CD4-positive, alpha-beta T cell treated with Interleukin-1 beta for 1 hour (primary cell): ENCODE results near the gene ZMAT5.

Experiments used
- DNase-seq, 2 donors: peaks; one replicate each; pipeline ENCODE4 v3.0.0-alpha.2; 2020 to 2022

ZMAT5 gene

DNA sequence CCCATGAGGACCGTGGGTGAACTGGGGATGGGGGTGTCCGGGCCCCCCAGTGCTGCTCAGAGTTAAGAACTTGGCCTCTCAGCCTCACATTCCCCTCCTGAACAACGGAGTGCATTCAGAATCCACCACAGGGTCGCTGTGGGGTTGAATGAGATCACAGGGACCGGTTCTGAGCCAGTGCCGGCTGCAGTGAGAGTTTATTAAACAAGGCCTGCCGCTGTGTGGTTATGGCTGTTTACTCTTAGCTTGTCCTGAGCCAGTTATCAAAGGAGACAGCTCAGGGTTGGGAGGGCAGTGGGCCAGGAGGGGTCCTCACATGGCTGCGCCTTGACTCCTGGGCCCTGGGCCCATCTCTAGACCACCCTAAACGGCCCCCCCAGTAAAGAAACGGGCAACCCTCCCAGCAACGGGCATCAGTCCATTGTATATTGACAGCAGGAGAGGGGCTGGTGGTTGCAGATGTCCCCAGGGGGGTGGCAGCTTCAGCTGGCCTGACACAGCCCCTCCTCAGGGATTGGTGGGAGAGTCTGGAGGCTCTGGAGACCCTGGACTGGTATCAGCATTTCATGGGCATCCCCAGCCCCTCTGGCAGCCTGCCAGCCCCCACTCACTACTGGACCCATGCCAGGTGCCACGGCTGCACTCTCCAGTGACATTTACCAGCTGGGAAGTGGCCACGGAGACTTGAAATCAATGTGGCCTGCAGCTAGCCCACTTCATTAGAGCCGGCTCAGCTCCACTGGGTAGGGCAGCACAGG lies 62.1 kb downstream of the ZMAT5 start:
- no peak for DNase-seq

DNA sequence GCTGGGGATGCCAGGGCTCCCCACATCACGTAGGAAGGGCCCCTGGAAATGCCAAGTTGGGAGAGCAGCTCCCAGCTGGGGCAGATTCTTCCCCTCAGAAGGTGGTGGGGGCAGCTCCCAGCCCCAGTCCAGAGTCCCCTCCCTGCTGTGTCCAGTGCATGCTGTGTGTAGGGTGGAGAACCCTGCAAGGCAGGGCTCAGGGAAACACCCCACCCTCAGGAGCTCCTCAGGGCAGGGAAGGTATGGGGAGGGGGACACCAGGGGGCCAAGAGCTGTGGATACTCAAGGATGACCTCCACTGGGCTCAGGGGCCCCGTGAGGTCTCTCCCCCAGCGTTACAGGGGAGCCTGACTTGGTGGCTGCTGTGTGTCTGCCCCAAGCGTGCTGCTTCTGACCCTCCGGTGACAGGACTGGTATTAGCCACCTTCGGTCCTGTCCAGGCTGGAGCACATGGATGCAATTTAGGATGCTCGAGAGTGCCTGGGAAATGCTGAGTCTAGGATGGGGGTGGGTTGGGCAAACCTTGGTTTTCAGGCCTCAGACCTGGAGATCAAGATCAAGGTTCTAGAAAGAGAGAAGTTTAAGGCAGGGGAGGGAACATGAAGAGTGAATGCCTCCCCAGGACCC lies 63.1 kb downstream of the ZMAT5 start:
- DNase-seq, result no peak

DNA sequence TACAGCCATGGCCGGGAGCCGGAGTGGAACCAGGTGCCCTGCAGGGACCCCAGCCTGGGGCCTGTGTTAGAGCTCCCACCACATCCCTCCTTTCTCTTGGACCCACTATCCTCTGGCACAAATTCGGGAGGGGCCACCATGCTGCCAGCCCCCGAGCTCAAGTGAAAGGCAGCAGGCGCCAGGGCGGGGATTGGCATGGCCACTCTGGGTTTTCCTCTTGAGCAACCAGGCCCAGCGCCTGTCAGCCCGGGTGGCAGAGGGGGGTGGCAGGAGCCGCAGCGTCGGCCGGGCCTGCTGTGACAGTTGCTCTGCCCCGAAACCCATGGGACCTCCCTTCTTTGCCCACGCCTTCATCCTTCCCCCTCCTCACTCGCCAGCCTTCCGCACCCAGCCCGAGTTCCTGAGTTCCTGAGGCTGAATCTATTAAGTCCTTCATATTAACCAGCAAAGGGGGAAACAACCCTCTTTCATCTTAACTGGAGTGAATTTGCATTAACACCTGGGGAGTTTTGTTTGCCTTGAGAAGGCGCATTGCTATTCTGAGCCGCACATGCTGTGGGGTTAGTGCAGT lies 63.8 kb downstream of the ZMAT5 start:
- DNase-seq, result no peak

DNA sequence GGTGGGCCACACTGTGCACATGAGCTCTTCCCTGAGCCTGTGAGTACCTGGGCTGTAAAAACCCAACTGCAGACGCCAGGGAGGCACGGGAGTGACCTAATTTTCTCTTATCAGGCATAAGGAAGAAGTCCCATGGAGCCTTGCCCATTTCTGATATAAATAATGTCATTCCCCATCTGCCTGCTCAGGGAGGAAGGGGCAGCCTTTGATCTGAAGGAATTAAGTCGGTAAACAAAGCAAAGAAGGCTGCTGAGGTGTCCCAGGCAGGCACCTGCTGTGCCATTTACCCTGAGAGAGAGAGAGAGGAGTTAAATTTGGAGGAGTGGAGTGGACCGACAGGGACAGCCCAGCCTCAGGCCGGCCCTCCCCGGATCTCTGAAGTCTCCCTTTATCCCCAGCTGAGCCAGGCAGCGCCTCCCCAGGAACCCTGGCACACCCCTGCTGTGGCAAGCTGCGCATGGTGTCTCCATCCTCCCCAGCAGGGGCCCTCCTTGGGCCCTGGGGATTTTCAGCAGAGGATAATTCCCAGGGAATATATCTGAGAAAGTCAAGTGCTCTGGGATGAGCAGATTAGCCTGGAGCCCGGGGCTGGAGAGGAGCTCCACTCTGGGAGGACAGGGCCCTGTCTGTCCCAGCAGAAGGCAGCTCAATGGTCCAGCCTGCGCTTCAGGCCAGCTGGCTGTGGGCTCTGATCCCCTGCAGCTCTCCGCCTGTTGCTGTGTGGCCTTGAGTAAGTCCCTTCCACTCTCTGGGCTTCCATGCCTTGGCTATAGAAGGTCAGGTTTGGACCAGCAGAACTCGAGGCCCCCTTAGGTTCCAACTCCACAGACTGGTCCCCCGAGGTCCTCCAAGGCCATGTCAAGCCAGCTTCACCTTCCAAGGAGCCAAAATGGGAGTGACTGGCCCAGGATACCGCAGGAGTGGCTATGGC lies 64.5 kb downstream of the ZMAT5 start:
- DNase-seq, result no peak

DNA sequence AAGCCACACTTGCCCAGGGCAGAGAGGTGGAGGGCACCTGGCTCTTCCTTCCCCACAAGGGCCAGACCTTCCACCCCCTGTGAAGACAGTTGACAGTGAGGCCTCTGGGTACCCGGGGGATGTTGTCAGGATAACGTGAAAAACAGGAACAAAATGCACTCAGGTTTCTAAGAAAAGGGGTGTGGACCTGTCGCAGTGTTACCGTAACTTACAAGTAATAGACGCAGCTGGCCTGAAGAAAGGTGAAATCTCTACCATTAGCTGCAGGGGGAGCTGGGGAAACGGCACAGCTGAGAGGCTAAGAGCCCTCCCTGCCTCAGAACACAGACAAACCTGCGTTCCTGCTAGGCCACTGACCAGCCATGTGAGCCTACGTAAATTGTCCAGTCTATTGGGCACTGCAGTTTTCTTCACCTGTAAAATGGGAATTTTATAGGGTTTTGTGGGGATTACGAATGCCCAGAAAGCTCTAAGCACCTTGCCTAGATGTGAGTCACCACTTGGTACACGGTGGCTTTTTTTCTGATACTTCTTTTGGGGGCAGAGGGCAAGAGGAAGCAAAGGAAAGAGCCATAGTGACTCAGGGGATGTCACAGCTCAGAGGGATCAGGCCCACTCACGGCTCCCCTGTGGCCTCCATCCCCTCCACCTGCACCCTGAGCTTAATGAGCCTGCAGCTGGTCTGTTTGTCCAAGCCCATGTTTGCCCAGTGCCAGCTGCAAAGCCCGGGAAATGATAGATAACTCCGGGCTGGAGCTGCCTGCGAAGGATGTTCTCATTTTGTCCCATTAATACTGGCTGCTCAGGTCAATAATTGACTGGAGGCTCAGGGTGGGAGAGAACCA lies 65.4 kb downstream of the ZMAT5 start:
- peak in 1 of 2 donors; percentile 14 for DNase-seq

DNA sequence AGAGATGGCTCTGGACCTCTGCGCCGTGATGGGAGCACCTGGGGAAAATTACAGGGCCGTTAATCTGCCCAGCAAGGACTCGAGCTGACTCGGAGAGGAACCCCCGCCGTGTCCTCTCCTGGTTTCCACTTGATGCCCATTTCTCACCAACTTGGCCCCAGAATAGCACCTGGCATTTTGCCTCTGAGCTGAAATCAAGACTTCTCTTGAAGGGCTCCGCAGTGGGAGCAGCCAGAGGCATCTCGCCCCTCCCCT lies 66.0 kb downstream of the ZMAT5 start:
- no peak for DNase-seq

DNA sequence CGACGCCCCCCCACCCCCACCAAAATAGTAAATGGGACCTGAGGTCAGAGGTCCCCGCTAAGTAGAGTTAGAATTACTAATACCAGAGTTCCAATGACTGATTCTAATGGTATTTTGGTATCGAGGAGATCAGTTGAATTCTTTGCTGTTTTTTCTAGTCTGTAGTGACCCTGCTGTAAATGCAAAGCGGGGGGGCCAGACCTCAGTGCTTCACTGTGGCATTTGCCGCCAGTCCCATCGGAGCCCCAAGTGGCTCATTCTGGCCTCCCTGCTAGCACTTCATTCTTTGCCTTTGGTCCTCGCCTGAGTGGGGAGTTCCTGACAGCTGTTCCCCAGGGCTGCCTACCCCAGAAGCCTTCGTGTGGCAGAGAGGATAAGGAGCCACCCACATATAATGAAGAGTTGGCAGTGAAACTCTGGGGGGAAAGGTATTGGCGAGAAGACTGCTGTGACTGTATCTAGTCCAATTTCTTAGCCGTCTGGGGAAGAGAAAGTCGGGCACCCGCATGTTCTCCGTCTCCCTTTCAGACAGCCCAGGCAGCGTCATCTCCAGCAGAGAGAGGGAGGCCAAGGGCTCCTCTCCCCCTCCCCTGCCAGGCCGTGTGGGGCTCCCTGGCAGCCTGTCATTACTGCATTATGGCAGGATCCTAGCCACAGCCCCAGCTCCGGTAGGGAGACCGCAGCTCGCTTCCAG lies 66.5 kb downstream of the ZMAT5 start:
- no peak for DNase-seq

DNA sequence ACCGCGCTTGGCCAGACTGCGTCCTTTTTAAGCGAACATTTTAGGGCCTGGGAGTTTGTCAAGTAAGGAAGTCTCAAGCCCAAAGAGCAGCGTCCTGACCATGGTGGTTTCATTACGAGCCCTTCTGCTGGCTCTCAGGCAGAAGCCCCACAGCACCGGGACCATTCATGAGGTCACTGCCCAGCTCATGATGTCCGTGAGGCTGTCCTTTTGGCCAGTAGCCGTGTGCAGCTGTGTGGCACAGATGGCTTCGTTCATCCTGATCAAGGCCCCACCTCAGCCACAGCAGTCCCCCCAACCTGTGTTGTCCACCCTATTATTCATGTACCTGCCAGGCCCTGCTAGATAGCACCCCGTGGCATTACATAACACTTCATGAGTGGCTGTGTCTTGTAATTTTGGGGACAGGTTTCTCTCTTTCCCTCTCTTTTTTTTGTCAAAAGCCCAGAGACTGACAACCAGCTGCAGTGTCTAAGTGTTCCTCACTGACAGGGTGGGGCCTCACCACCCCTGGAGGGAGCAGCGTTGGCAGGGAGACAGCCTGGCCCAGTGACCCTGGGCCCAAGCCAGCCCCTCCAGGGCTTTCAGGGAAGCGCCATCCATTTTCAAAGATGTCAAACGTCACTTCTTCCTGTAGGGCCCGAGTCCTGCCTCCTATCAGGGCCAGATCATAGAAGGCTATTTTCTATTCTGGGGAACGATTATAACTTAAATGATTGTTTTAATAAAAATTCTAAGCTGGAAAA lies 68.8 kb downstream of the ZMAT5 start:
- no peak for DNase-seq

DNA sequence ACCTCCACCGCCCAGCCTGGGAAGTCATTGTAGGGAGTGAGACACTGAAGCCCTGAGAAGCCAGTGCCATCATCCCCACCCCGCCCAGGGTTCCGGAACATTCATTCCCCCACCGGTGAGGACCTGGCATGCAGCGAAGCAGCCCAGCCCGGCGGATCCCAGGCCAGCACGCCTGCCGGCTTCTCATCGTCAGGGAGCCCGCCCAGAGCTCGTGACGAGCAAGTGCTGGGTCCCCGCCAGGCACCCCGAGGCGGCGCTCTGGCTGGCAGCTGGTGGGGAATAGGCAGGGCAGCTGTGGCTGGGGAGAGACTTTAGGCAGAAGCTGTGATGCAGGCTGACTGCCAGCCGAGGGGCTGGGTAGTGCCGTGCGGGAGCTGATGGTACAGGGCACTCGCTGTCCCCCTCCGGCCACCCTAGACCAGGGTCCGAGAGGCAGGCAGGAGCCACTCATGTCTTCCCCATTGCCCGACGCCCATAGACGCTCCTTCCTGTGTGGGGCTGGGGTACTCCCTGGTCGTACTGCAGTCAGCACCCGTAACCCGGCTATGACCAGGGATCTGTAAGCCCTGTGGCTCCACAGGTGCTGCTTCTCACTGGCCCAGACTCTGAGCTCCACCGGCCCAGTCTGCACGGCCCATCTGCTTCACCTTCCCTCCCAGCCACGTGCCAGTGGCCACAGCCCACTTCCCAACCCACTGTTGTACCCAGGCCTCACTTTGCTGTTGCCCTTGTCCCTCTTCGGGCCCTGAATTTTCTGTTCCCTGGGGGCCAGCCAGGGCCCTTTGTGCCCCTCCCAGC lies 71.5 kb downstream of the ZMAT5 start:
- DNase-seq, result no peak

DNA sequence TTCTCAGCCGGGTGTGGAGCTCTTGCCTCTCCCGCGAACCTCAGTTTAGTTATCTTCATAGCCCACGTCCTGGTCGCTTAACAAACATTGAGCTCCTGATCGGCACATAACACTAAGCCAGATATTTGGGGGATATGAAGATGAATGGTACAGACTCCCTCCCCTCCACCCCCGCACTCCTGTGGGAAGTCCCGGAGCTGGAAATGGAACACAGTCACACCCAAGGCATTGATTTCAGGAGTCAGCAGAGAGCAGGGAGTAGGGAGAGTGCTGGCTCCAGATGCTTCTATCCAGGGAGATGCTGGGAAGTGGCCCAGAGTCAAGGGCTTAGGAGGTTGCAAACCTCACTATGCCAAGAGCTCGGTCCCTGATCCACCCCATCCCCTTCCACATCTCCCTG lies 73.1 kb downstream of the ZMAT5 start:
- DNase-seq, result no peak

DNA sequence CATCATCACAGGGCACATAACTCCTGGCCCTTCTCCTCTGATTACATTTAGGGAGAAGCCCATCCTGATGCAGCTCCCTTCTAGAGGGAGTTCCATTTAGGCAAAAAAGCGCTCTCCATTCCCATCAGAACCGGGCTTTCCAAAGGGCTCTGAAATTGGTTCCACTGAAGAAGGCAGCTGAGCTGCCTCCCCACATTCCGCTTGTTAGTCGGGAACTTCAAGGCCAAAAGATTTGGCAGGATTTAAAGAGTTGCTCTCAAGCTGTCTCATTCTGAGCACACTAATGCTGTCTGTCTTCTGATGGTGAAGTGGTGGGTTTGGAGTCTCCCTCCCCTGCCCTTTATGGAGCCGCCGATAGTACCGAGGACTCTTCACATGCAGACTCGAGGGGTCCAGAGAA lies 73.6 kb downstream of the ZMAT5 start:
- DNase-seq, result no peak

DNA sequence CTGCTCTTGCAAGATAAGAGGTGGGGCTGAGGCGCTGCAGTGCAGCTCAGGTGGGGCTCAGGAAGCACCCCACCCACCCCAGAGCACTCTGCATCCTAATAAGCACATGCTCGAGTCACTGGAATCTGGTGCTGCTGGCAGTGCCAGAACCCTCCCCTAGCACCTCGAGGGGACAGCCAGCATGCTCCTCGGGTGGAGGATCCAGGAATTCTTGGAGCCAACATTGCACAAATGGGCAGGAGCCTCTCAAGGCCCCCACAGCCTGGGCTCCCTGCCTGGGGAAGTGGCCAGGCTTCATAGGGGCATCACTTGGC lies 74.5 kb downstream of the ZMAT5 start:
- no peak for DNase-seq

DNA sequence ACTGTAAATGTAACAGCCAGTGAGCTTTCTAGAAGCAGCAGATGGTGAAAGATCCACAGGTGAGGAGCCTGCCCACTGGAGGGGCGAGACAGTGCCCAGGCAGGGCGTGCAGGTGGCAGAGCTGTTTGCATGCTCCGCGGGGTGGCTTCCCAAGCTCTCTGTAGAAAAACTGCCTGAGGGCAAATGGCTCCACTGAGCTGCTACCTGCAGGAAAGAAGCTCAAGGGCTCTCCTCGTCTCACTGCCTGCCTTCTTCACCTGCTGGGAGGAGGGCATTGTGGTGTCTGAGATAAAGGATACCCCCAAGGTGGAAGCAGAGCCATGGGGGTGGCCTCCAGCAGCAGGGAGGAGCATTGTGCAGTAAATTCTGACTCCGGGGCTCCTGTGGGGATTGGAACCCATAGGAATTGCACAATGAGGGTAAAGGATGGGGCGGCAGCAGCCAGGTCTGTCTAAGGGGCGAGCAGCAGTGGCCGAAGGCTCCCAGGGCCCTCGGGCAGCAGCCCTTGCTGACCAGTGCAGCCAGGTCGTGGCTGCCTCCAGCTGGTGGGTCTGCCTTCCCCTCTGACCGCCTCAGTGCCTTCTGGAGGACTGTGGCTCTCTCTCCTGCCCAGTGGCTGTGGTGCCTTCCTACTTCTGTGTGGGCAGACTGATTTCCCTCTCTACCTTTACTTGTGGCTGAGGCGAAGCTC lies 75.0 kb downstream of the ZMAT5 start:
- no peak for DNase-seq

DNA sequence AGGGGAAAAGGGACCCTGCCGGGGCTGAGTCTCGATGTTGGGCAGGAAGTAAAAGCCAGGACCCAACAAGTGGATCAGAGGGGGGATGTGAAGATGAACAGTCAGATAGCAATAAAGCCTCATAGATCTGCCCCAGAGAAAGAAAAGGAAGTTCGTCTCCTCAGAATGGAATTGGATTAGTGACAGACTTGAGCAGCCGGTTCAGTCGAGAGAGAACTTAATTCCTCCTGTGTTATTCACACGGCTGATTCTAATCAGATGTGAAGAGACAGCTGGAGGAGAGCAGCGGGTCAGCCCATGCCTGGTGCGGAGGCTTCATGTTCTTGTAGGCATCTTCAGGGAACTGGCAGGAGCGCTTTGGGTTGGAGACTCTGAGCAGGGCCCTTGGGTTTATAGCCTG lies 76.3 kb downstream of the ZMAT5 start:
- no peak for DNase-seq

DNA sequence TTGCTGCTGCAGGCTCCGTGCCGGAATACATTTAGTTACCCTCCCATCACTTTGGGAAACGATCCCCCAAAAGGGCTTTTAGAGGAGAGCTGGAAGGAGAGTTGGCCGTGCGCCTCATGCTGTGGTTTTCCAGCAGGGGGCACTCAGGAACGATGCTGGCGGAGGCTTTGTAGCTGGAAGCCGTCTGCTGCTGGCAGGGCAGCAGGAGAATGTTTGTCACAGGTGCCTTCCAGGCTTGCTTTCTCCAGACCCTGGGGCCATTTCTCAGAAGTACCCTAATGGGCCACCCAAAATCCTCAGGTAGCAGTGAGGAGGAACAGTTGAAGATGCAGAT lies 77.0 kb downstream of the ZMAT5 start:
- peak; percentile 14 to 38 for DNase-seq

DNA sequence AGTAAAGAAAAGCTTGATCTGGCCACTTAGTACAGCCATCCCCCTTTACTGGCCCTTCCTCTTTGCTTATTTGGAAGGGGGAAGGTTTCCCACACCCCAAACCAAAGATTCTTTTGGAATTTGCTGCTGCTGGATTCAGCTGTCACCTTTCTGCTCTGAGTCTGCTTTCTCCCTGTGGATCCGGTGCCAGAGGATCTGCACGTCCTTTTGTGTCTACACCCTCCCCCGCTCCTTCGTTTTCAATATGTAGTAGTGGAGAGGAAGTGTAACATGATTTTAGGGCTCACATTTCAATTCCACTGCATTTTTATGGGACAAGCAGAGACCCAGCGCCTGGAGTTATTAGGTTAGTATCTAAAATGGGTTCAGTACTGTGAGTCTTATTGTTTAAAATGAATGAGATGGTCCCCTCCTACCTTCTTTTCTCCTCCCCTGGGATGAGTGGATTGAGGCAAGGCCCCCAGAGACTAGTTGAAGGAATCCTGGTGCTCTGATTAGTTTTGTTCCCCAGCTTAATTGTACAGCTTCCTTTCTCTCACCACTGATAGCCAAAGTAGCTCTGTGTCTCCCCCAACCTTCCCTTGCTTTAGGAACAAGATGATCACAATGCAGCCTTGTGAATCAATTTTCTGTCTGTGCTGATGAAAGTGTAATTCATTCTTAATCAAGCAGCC lies 77.5 kb downstream of the ZMAT5 start:
- no peak for DNase-seq

DNA sequence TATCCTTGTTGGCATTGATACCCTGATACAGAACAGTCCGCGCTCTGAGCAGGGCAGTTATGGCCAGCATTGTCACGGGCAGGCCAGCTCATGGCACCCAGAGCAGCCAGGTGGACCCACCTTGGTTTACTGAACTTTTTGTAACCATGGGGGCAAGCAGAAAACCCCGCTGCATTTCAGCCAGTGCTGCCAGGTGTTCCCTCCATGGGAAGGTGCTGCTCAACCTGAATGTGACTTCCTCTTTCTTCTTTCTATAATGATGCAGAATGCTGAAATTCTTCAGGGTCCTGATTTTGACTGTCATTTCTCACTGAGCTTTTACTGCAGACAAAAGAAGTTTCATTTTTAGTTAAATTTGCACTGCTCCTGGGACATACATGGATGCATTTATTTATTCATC lies 82.6 kb downstream of the ZMAT5 start:
- DNase-seq, result no peak

DNA sequence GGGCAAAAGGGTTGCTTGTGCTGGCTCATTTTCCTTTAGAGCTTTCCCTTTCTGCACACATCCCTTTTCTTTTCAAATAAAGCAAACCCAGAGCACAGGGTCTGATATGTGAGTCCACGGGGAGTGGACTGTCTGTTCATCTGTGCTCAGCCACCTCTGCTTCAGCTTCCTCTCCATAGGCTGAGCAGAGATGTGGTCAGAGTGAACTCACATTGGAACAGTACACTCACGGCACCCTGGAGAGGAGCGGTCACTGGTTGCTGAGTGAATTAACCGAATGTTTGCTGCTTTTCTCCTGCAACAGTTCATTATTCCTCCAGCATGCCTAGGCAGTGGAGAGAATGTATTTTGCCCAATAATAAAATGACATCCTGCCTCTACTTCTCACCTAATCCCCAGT lies 83.3 kb downstream of the ZMAT5 start:
- DNase-seq, result no peak
